Endothelial cell of umbilical vein (primary cell): ENCODE data around the gene KCNQ5. TPM values are rescaled to one million over a fixed set of nuclear protein-coding genes. Genes with fewer than 3 reads are reported as not detected.

Experiments used
- BruUV-seq: library from RNA; stranded (reverse); fragments of 400-500 nt; replicated peaks from 2 replicates; lab custom pipeline; 2021; lab: Mats Ljungman, UMichigan
- CTCF ChIA-PET: fragments of 300-600, 350-600 bp; sonication (Branson Sonifier 250); formaldehyde crosslinking; loops from one replicate; lab custom pipeline; 2021; ENCODE audit warnings: antibody characterized with exemption, inconsistent platforms; lab: Charles Lee
- POLR2A ChIA-PET: fragments of 300-600, 350-600 bp; sonication (Branson Sonifier 250); formaldehyde crosslinking; loops from one replicate; lab custom pipeline; 2021; ENCODE audit warnings: antibody characterized with exemption, inconsistent platforms; lab: Charles Lee
- DNase-seq: peaks from one replicate; pipeline ENCODE4 v3.0.0-alpha.2; 2011; ENCODE audit warnings: low read depth, low spot score
- FAIRE-seq: peaks from 2 replicates; lab custom pipeline; 2011; peaks lifted over from hg19 to GRCh38; lab: Jason Lieb, UNC
- H2AFZ ChIP-seq: 2 replicates; pipeline ENCODE4 v1.6.0; 2012; ENCODE audit warnings: low read depth, low read length, control low read depth, inconsistent platforms
- H3K27ac ChIP-seq: 2 replicates; pipeline ENCODE4 v1.5.1; 2011; ENCODE audit warnings: low read depth, mild to moderate bottlenecking, control low read depth, low read length, moderate library complexity; ENCODE audit not compliant: insufficient read depth
- H3K27me3 ChIP-seq, 2 experiments: 2 replicates each; pipeline versions ENCODE4 v1.6.0 to v1.6.1; 2011; ENCODE audit warnings: low read length in 2 of 2, mixed read lengths in 1 of 2; ENCODE audit not compliant: control insufficient read depth in 2 of 2, insufficient read depth in 2 of 2
- H3K36me3 ChIP-seq, 2 experiments: 2 replicates in 1 of 2; 3 replicates in 1 of 2; pipeline ENCODE4 v1.5.1; 2011; ENCODE audit warnings: low read length in 2 of 2, mild to moderate bottlenecking in 1 of 2, moderate library complexity in 1 of 2; ENCODE audit not compliant: control insufficient read depth in 2 of 2, insufficient read depth in 2 of 2; ENCODE audit errors: extremely low read depth in 1 of 2
- H3K4me1 ChIP-seq: 3 replicates; pipeline ENCODE4 v1.5.1; 2011; ENCODE audit warnings: mild to moderate bottlenecking, low read length; ENCODE audit not compliant: control insufficient read depth, insufficient read depth; ENCODE audit errors: extremely low read depth
- H3K4me2 ChIP-seq: 2 replicates; pipeline ENCODE4 v1.6.1; 2011; ENCODE audit warnings: low read length, control low read depth, mixed read lengths; ENCODE audit not compliant: insufficient read depth
- H3K4me3 ChIP-seq, 3 experiments: fragments of 200-600 bp in 1 of 3; sonication (generic), shearing (Covaris generic) in 1 of 3; replicated peaks in 1 of 3; 2 replicates each; pipeline ENCODE4 v1.5.1; 2011 to 2016; ENCODE audit warnings: control low read depth in 3 of 3, low read length in 3 of 3, mild to moderate bottlenecking in 2 of 3, inconsistent platforms in 1 of 3, low read depth in 1 of 3, moderate library complexity in 1 of 3; ENCODE audit not compliant: insufficient read depth in 1 of 3
- H3K79me2 ChIP-seq: 2 replicates; pipeline ENCODE4 v1.6.0; 2012; ENCODE audit warnings: low read length, inconsistent platforms; ENCODE audit not compliant: control insufficient read depth, insufficient read depth
- H3K9ac ChIP-seq: replicated peaks from 2 replicates; pipeline ENCODE3; 2011; ENCODE audit warnings: low read length, control low read depth; ENCODE audit not compliant: insufficient read depth; ENCODE audit errors: extremely low read depth
- H3K9me1 ChIP-seq: replicated peaks from 3 replicates; pipeline ENCODE4 v1.6.0; 2011; ENCODE audit warnings: mild to moderate bottlenecking, low read length; ENCODE audit not compliant: control insufficient read depth, insufficient read depth; ENCODE audit errors: extremely low read depth
- H3K9me3 ChIP-seq: replicated peaks from 2 replicates; pipeline ENCODE4 v1.5.1; 2012; ENCODE audit warnings: low read length, inconsistent platforms; ENCODE audit not compliant: control insufficient read depth, insufficient read depth
- H4K20me1 ChIP-seq: replicated peaks from 2 replicates; pipeline ENCODE3; 2011; ENCODE audit warnings: mild to moderate bottlenecking, low read length; ENCODE audit not compliant: control insufficient read depth, insufficient read depth; ENCODE audit errors: extremely low read depth
- CTCF ChIP-seq, 2 donors: IDR thresholded peaks; 1 replicate in 1 of 2; 2 replicates in 1 of 2; pipeline ENCODE4 v1.5.1; 2011; ENCODE audit warnings: low read length in 2 of 2, mild to moderate bottlenecking in 2 of 2, moderate library complexity in 2 of 2, control low read depth in 1 of 2, inconsistent platforms in 1 of 2, low read depth in 1 of 2; ENCODE audit not compliant: insufficient read depth in 1 of 2; ENCODE audit errors: extremely low read depth in 1 of 2
- EZH2 ChIP-seq: IDR thresholded peaks from 2 replicates; pipeline ENCODE4 v1.6.1; 2012; ENCODE audit warnings: borderline replicate concordance, low read depth, mild to moderate bottlenecking, moderate library complexity, low read length, inconsistent platforms; ENCODE audit not compliant: severe bottlenecking
- FOS ChIP-seq: IDR thresholded peaks from 2 replicates; pipeline ENCODE4 v1.6.1; 2011; ENCODE audit warnings: mild to moderate bottlenecking, low read length, moderate library complexity, borderline replicate concordance; ENCODE audit not compliant: insufficient read depth
- MAX ChIP-seq: IDR thresholded peaks from 2 replicates; pipeline ENCODE4 v1.6.1; 2011; ENCODE audit not compliant: insufficient read depth, insufficient read length
- POLR2A ChIP-seq: IDR thresholded peaks from 2 replicates; pipeline ENCODE4 v1.6.1; 2012; ENCODE audit warnings: low read depth, mild to moderate bottlenecking, control low read depth, low read length
- POLR2AphosphoS5 ChIP-seq: IDR thresholded peaks from 2 replicates; pipeline ENCODE4 v1.6.1; 2012; ENCODE audit warnings: low read depth, mild to moderate bottlenecking, control low read depth, low read length, moderate library complexity; ENCODE audit not compliant: insufficient read depth
- dilution Hi-C: fragments of 300-500 bp; cut with MboI; formaldehyde crosslinking; loops from one replicate; pipeline ENCODE4 v1.15.0; 2019; ENCODE audit warnings: low sequenced_read_pairs; ENCODE audit not compliant: extremely low pct_ligation_motif_present
- intact Hi-C: fragments of 100-400 bp; cut with micrococcal nuclease; formaldehyde crosslinking; loops from one replicate; pipeline ENCODE4 v1.10.0; 2022
- polyA plus RNA-seq, 4 experiments: library from polyadenylated mRNA; depleted of rRNA in 3 of 4; stranded (reverse) in 3 of 4; unstranded in 1 of 4; fragments of >200 nt; gene quantifications; 2 replicates each; pipeline versions ENCODE4 v1.2.1 to v1.2.3, GENCODE V29; 2011 to 2012; ENCODE audit warnings: missing spikeins in 1 of 4
- total RNA-seq: library from RNA; stranded (reverse); gene quantifications from 2 replicates; pipeline ENCODE4 v1.2.3, GENCODE V29; 2021

Gene KCNQ5
- total and polyA plus RNA-seq, 2 donors (not counting 3 experiments of a cell fraction or from before 2014, with no cell fraction given), result 0.22 TPM; not detected in 1

GRCh38 chr6:73134588-73134987 is 512.7 kb downstream of the KCNQ5 start:
- H3K27me3 ChIP-seq, result peaks cover 5 to 16% of the 10 kb centered on the region in 2 experiments
- ChIA-PET CTCF (interaction anchor here (0.8 to 13.7 kb wide), 18 partner anchors 8 to 889 kb away, joined by 3 to 731 read pairs (median 5); partner anchors contain the start of gene KCNQ5), POLR2A (no interaction called here)
- no peaks in the 10 kb centered on the region for H4K20me1 ChIP-seq
- H3K9me3 ChIP-seq, result no peaks in the 10 kb centered on the region
- no peak overlapping the region for H2AFZ ChIP-seq
- no peak overlapping the region for H3K4me2 ChIP-seq
- FAIRE-seq (peak; percentile 43), DNase-seq (peak; percentile 47)
- no peaks in the 10 kb centered on the region for H3K36me3 ChIP-seq
- H3K27ac ChIP-seq, result no peak overlapping the region
- intact Hi-C loops, result no loop called here
- no peak overlapping the region for H3K9ac ChIP-seq
- dilution Hi-C loops, result no loop called here
- H3K4me1 ChIP-seq, result no peaks in the 10 kb centered on the region
- no peak overlapping the region for H3K4me3 ChIP-seq
- no peaks in the 10 kb centered on the region for H3K79me2 ChIP-seq
- no TSS peak for BruUV-seq
- TF ChIP-seq POLR2AphosphoS5, result no peak
- no peak for TF ChIP-seq FOS
- peak; percentile 59 to 80 for TF ChIP-seq CTCF (IDR thresholded peaks at IDR 0.05; ENCODE audit: extremely low read depth in 1 of 2, insufficient read depth in 1 of 2, low read depth in 1 of 2, low read length in 2 of 2)
- H3K9me1 ChIP-seq, result no peaks in the 10 kb centered on the region

GRCh38 chr6:73139681-73140383 is 518.0 kb downstream of the KCNQ5 start:
- Histone ChIP-seq H3K79me2 (no peaks in the 10 kb centered on the region), H3K9ac (no peak overlapping the region), H3K4me1 (no peaks in the 10 kb centered on the region), H3K9me3 (no peaks in the 10 kb centered on the region), H3K27ac (no peak overlapping the region), H3K4me2 (no peak overlapping the region), H3K27me3 (peaks cover 0 to 4% of the 10 kb centered on the region in 2 experiments), H2AFZ (no peak overlapping the region), H3K36me3 (no peaks in the 10 kb centered on the region), H3K4me3 (no peak overlapping the region), H4K20me1 (no peaks in the 10 kb centered on the region), H3K9me1 (no peaks in the 10 kb centered on the region)
- intact Hi-C loops, result no loop called here
- FAIRE-seq (no peak), DNase-seq (no peak)
- dilution Hi-C loops, result no loop called here
- TF ChIP-seq CTCF (IDR thresholded peaks at IDR 0.05; ENCODE audit: extremely low read depth in 1 of 2, insufficient read depth in 1 of 2, low read depth in 1 of 2, low read length in 2 of 2), result no peak
- TF ChIP-seq FOS, result no peak
- no peak for TF ChIP-seq EZH2
- no peak for TF ChIP-seq POLR2A
- no peak for TF ChIP-seq MAX
- no TSS peak for BruUV-seq
- ChIA-PET CTCF (interaction anchor here (1.3 kb wide), 1 partner anchor 10 kb away, joined by 6 read pairs; no protein-coding TSS in a partner anchor), POLR2A (no interaction called here)
